Stomach (tissue), 4 donors: Measurements from ENCODE around the gene RTKN2.

Experiments used
- EP300 ChIP-seq: sonication (generic); formaldehyde crosslinking; IDR thresholded peaks from one replicate; pipeline ENCODE4 v1.6.1; 2017; ENCODE audit warnings: antibody characterized with exemption
- TF ChIP-seq, protein P1 (sequence below), 7 experiments: fragments of 450-650 bp in 4 of 7; fragments of 200-600 bp in 3 of 7; sonication (generic) in 3 of 7; IDR thresholded peaks; one replicate each; pipeline ENCODE4 v1.5.1; 2016 to 2019; ENCODE audit warnings: antibody characterized with exemption in 7 of 7, control low read depth in 2 of 7, mild to moderate bottlenecking in 1 of 7

DNA sequence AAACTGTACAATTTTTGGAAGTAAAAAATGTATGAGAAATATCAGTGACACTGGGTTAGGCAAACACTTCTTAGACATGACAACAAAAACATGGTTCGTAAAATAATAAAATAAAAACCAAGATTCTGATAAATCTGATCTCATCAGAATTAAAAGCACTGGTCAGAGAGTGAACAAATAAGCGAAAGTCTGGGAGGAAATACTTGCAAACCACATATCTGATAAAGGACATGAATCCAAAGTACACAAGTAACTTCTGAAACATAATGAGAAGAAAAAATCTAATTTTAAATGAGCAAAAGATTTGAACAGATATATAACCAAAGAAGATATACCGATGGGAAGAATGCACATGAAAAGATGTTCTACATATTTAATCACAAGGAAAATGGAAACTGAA lies 91.5 kb downstream of the RTKN2 start:
- TF ChIP-seq EP300 = no peak
- TF ChIP-seq, protein P1, sequence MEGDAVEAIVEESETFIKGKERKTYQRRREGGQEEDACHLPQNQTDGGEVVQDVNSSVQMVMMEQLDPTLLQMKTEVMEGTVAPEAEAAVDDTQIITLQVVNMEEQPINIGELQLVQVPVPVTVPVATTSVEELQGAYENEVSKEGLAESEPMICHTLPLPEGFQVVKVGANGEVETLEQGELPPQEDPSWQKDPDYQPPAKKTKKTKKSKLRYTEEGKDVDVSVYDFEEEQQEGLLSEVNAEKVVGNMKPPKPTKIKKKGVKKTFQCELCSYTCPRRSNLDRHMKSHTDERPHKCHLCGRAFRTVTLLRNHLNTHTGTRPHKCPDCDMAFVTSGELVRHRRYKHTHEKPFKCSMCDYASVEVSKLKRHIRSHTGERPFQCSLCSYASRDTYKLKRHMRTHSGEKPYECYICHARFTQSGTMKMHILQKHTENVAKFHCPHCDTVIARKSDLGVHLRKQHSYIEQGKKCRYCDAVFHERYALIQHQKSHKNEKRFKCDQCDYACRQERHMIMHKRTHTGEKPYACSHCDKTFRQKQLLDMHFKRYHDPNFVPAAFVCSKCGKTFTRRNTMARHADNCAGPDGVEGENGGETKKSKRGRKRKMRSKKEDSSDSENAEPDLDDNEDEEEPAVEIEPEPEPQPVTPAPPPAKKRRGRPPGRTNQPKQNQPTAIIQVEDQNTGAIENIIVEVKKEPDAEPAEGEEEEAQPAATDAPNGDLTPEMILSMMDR (IDR thresholded peaks at IDR 0.05) = no peak
